ENCODE results near the gene MYH6.
"Not testable (repeated sequence)": the region's sequence is repeated elsewhere in the genome, so short reads cannot be mapped to it uniquely, and the experiment has no call there.

Gene MYH6

GRCh38 chr14:23386999-23387398, 21.1 kb downstream of the MYH6 start:
- DNase-seq (ENCODE audit: low read depth) = no peak
- no peak overlapping the region for H3K4me3 ChIP-seq (ENCODE audit: low read depth, low read length)
- no peak for TF ChIP-seq CTCF (IDR thresholded peaks at IDR 0.05; ENCODE audit: insufficient read depth, low read depth, low read length, missing control alignments)

DNA sequence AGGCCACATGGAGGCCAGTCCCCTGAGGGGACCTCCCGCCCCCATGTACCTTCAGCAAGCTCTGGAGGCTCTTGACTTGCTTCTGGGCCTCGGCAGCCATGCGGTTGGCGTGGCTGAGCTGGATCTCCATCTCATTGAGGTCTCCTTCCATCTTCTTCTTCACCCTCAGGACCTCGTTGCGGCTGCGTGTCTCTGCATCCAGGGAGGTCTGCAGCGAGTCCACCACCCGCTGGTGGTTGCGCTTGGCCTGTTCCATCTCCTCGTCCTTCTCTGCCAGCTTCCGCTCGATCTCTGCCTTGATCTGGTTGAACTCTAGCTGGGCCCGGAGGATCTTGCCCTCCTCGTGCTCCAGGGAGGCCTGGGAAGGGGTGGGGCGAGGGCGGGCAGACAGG, 21.8 kb downstream of the MYH6 start:
- not testable (repeated sequence) for H3K4me3 ChIP-seq (ENCODE audit: low read depth, low read length); DNase-seq (ENCODE audit: low read depth)

- no peak for DNase-seq (ENCODE audit: low read depth)
- H3K4me3 ChIP-seq (ENCODE audit: low read depth, low read length) = no peak overlapping the region
- no peak for TF ChIP-seq CTCF (IDR thresholded peaks at IDR 0.05; ENCODE audit: insufficient read depth, low read depth, low read length, missing control alignments)
Measured at GRCh38 chr14:23385642-23386265, 22.3 kb downstream of the MYH6 start.

GRCh38 chr14:23385244-23385641, 22.8 kb downstream of the MYH6 start:
- no peak overlapping the region for H3K4me3 ChIP-seq (ENCODE audit: low read depth, low read length)
- DNase-seq (ENCODE audit: low read depth) = no peak
- no peak for TF ChIP-seq CTCF (IDR thresholded peaks at IDR 0.05; ENCODE audit: insufficient read depth, low read depth, low read length, missing control alignments)

DNA sequence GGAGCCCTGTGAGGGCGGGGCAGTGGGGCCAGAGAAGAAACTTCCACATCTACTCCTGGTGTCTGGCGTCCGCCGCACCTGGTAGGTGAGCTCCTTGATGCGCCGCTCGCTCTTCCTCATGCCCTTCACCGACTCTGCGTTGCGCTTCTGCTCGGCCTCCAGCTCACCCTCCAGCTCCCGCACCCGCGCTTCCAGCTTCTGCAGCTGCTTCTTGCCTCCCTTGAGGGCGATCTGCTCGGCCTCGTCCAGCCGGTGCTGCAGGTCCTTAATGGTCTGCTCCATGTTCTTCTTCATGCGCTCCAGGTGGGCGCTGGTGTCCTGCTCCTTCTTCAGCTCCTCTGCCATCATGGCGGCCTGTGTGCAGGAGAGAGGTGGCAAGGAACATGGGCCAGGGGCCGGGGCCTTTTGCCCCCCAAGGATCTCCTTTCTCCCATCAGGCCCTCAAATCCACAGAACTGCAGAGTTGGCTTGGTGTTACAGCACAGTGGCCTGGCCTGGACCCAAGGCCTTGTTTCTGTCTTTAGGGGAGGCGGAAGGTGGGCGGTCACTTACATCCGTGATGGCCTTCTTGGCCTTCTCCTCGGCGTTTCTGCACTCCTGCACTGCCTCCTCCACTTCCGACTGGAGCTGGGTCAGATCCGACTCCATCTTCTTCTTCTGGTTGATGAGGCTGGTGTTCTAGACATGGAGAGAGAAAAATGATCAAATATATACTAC, 23.6 kb downstream of the MYH6 start:
- DNase-seq (ENCODE audit: low read depth) = no peak
- no peak overlapping the region for H3K4me3 ChIP-seq (ENCODE audit: low read depth, low read length)
- no peak for TF ChIP-seq CTCF (IDR thresholded peaks at IDR 0.05; ENCODE audit: insufficient read depth, low read depth, low read length, missing control alignments)

- no peak overlapping the region for H3K4me3 ChIP-seq (ENCODE audit: low read depth, low read length)
- no peak for TF ChIP-seq CTCF (IDR thresholded peaks at IDR 0.05; ENCODE audit: insufficient read depth, low read depth, low read length, missing control alignments)
- no peak for DNase-seq (ENCODE audit: low read depth)
Measured at GRCh38 chr14:23382731-23383440, 25.2 kb downstream of the MYH6 start.

GRCh38 chr14:23382276-23382675, 25.8 kb downstream of the MYH6 start:
- no peak overlapping the region for H3K4me3 ChIP-seq (ENCODE audit: low read depth, low read length)
- no peak for TF ChIP-seq CTCF (IDR thresholded peaks at IDR 0.05; ENCODE audit: insufficient read depth, low read depth, low read length, missing control alignments)
- no peak for DNase-seq (ENCODE audit: low read depth)
